ENCODE data around the gene KEL.
"Not testable (repeated sequence)": the region's sequence is repeated elsewhere in the genome, so short reads cannot be mapped to it uniquely, and the experiment has no call there.

KEL gene

GRCh38 chr7:142961973-142962926 is at the start of gene KEL:
TSS of gene KEL (minus strand) at chr7:142962363. CDS start at chr7:142962206, 157 bp downstream.
- no peak for DNase-seq (ENCODE audit: low spot score)

- DNase-seq (ENCODE audit: low spot score) = peak; percentile 83
These were observed 46.1 kb upstream of the KEL start for GRCh38 chr7:143008007-143008901.

DNA sequence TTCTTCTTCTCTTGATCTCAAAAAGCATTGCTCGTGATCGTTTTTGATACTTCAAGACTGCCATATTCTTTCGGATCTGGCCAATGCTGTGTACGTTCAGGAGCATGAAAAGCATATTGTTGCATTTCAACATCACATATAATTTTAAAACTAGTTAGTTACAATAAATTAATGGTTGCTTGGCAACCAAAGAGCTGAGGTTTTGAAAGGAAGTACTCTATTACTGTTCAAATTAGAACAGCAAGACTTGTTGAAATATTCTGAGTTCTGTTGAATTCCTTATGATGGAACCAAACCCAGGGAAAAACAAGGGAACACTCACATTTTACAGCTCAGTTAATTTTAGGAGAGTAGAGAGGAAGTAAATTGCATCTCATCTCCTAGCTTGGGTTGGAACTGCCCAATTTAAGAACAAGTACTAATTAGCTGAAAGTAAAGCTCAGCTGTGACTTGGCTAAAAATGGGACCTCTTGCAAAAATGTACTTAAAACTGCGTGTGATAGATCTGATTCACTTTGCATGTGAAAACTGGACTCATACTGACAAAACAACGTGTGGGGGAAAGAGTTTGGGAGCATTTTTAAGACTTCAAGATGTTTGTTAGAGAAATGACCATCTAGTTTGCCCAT is 43.6 kb upstream of the KEL start:
- DNase-seq (ENCODE audit: low spot score) = no peak

- DNase-seq (ENCODE audit: low spot score) = peak; percentile 42
These were observed 41.4 kb upstream of the KEL start for GRCh38 chr7:143003393-143004051.

DNA sequence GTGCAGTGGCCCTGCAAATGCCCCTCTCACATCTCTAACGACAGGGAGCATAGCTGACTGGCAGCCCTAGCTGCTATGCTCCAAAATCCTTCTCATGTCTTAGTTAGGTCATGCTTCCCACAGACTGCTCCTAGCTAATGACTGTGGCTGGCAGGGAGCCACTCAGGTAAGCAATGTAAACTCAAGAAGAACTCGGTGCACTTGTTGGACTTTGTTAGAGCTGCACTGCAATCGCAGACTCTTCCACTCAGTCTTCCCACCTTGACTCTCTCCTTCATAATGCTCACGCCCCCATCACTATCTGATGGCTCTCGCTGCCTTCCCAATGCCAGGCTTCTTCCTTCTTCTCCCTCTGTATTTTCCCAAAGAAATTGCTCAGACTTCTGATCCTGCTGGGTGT is 40.7 kb upstream of the KEL start:
- DNase-seq (ENCODE audit: low spot score) = no peak

DNA sequence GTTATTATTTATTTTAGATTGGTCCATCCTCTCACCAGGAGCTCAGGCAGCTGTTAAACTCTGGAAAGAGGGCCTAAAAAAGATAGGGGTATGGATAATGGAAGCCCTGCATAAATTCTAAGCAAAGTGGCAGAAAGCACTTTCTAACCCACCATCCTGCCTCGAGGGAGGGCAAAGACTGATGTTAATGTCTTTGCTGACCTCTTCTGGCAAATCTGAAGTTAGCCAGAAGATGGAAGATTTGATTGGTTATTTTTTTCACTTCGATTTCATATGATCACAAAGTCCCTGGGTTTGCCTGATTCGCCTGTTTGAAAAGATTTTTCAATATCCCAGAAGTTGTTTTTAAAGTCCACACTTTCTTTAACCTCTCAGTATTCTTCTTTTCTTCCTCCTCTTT is 39.9 kb upstream of the KEL start:
- DNase-seq (ENCODE audit: low spot score) = no peak

GRCh38 chr7:143000648-143001047 is 38.5 kb upstream of the KEL start:
- no peak for DNase-seq (ENCODE audit: low spot score)

- no peak for DNase-seq (ENCODE audit: low spot score)
These were observed 37.6 kb upstream of the KEL start for GRCh38 chr7:142999793-143000192.

GRCh38 chr7:142998966-142999365 is 36.8 kb upstream of the KEL start:
- DNase-seq (ENCODE audit: low spot score) = no peak

DNA sequence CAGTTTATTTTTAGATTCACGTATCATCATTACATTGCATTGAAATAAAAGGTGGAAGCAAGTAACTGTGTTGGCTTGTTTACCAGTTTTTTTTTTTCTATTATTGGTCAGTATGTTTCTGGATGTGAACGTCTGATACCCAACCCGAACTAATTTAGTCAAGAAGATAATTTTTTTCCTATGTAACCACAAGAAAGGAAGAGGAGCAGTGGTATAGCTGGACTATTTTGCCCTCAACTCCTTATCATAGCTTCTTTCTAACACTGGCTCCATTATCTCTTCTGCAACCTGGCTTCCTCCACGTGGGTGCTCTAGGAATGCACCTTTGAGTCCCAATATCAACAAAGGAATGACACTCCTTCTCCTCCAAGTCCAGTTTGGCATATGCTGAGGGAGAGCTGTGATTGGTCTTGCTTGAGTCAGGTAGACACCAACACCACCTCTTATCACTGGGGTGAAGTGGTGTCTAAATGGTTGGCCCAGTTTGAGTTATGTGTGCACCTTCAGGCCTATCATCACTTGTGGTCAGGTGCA is 35.4 kb upstream of the KEL start:
- no peak for DNase-seq (ENCODE audit: low spot score)

GRCh38 chr7:142992427-142992826 is 30.3 kb upstream of the KEL start:
- no peak for DNase-seq (ENCODE audit: low spot score)

DNA sequence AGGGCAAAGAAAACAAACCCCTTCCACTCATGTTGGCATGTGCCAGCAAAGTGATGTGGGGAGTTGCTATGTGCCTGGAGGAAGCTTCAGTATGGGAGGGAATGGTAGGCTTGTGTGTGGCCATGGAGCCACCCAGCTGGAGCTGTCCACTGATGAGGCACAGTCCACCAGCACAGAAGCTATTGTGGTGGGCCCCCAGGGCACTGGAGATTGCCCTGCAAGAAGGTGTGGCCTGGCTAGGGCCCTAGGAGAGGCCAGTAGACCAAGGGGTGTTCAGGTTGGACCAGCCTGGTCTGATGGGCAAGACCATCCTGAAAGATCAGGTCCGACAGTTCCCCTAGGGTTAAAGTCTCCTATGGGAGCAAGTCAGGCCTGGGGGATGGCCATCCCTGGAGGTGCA is 22.1 kb upstream of the KEL start:
- no peak for DNase-seq (ENCODE audit: low spot score)

DNA sequence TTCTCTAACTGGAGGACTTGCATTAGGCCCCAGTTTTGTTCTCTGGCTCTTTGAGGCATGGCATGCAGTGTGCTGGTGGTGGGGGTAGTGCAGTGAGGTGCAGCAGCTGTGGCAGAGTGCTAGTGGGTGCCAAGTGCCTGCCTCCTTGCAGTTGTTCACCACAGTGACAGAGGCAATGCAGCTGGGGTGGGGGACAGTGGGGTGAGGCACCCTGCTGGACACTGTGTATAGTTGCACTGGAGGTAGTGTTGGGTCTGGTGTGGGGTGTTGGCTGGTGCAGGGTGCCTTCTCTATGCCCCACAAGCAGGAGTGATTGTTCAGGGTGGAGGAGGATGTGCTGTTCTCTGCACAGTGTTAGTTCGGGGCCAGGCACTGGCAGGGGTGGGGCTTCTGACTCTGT is 21.7 kb upstream of the KEL start:
- no peak for DNase-seq (ENCODE audit: low spot score)

DNA sequence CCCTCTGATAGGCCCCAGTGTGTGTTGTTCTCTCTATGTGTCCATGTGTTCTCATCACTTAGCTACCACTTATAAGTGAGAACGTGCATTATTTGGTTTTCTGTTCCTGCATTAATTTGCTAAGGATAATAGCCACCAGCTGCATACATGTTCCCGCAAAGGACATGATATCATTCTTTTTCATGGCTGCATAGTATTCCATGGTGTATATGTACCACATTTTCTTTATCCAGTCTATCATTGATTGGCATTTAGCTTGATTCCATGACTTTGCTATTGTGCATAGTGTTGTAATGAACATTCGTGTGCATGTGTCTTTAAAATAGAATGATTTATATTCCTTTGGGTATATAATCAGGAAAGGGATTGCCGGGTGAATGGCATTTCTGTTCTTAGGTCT is 16.2 kb upstream of the KEL start:
- not testable (repeated sequence) for DNase-seq (ENCODE audit: low spot score)

DNA sequence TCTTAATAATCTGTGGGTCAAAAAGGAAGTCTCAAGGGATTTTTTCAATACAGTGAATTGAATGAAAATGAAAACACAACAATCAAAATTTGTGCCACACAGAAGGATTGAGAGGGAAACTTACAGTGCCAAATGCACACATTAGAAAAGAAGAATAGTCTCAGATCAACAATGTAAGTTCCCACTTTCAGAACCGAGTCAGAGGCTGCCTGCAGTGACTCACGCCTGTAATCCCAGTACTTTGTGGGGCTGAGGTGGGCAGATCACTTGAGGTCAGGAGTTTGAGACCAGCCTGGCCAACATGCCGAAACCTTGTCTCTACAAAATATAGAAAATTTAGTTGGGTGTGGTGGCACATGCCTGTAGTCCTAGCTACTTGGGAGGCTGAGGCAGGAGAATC is 12.5 kb upstream of the KEL start:
- DNase-seq (ENCODE audit: low spot score) = no peak

DNA sequence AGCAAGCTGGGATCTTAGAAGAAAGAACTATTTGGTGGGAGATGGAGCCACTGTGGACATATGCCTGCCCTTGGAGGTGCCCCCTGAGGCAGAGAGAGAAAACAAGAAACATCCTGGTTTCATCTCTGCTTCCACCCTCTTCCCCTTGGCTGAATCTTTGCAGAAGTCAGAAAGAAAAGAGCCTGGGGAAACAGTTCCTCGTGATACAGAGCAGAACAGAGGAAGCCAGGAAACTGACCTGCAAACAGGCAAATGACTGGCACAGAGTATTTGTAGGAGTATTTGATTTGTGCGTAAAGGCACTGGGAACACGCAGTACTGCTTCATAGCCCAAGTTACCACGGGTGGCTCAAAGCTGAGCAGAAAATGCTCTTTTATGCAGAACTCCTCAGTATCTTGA is 7.0 kb upstream of the KEL start:
- DNase-seq (ENCODE audit: low spot score) = no peak

DNA sequence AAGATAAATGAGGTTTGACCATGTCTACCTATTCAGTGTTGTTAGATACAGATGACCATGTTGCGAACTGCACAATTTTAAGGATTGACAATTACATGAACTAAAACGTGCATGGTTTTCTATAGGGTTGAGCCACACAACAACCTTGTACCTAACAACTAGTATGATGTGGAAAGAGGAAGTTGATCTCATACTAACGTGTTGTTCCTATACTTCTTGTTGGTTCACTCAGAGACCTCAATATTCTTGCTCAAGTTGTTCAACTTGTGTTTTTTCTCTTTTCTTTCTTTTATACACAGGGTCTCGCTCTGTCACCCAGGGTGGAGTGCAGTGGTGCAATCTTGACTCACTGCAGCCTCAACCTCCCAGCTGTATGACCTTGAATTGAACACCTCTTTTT is 6.1 kb upstream of the KEL start:
- no peak for DNase-seq (ENCODE audit: low spot score)

DNA sequence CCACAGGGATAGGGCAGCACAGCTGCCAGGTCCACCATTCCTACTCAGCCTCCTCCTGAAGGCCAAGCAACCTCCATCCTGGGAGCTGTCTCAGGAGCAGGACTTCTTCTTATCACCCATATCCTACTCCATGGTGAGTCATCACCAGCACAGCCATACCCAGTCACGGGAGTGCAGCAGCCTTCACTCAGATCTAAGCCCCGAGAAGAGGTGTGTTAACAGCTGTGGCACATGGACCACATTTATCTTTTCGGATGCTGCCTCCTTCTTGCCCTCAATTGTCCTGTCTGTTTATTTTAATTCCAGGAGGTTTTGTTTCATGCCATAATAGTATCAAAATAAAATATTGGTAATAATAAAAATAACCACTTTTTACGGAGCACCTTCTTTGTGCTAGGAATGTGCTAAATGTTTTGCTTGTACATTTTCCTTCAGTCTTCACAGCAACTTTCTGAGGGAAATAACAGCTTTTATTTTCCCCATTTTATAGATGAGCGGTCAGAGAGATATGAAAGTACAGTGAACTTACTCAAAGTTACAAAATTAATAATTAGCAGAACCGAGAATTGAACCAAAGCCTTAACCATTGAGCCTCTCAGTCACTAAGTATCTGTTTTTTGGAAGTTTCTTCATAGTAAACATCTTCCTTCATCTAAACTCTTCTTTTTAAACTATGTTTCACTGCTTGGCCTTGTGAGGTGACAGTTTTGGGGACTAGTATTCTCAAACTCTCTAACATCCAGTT is 2.5 kb upstream of the KEL start:
- DNase-seq (ENCODE audit: low spot score) = no peak

GRCh38 chr7:142963993-142964392 is 1.8 kb upstream of the KEL start:
- no peak for DNase-seq (ENCODE audit: low spot score)

DNA sequence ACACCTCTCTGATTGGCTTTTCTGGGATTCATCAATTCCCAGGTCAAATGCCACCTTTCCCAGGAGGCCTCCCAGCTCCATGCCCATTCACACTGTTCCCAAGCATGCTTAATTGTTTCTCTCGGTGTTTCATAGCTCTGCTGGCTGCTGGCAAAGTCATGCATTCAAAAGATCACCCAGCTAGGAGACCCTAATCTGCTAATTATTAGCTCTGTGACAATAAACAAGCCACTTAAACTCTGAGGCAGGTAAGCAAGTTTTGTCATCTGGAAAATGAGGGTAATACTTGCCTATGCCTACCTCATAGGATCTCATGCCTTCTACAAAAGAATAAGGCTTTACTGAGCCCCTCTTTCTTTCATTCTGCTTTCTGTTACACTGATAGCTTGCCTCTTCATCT is 828 bp upstream of the KEL start:
- no peak for DNase-seq (ENCODE audit: low spot score)

DNA sequence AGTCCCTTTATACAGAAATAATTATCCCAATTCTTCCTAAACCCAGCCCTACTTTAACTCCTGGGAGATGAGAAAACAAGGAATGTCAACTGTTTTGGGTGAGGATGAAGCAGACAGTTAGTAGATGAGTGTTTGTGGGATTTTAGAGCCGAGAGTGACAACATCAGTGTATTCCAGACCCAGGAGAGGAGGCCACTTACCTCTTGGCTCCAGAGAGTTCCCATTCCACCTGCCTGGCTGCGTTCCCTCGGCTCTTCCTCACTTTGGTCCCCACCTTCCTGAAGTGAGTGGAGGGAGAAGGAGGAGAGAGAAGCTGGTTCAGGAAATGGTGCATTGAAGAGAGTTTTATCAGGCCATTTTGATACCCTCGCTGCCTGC is 579 bp downstream of the KEL start:
- DNase-seq (ENCODE audit: low spot score) = no peak

Measured in LoVo (cell line).